ENCODE data around the gene TMEM132D.

- no peak for TF ChIP-seq E2F5 (CRISPR knock-in tag; IDR thresholded peaks at IDR 0.05)
- TF ChIP-seq, protein P1, sequence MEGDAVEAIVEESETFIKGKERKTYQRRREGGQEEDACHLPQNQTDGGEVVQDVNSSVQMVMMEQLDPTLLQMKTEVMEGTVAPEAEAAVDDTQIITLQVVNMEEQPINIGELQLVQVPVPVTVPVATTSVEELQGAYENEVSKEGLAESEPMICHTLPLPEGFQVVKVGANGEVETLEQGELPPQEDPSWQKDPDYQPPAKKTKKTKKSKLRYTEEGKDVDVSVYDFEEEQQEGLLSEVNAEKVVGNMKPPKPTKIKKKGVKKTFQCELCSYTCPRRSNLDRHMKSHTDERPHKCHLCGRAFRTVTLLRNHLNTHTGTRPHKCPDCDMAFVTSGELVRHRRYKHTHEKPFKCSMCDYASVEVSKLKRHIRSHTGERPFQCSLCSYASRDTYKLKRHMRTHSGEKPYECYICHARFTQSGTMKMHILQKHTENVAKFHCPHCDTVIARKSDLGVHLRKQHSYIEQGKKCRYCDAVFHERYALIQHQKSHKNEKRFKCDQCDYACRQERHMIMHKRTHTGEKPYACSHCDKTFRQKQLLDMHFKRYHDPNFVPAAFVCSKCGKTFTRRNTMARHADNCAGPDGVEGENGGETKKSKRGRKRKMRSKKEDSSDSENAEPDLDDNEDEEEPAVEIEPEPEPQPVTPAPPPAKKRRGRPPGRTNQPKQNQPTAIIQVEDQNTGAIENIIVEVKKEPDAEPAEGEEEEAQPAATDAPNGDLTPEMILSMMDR (IDR thresholded peaks at IDR 0.05) = no peak
- no peak for TF ChIP-seq ZNF263 (CRISPR knock-in tag; IDR thresholded peaks at IDR 0.05; ENCODE audit: low read depth)
- TF ChIP-seq ESRRA (CRISPR knock-in tag; IDR thresholded peaks at IDR 0.05; ENCODE audit: borderline replicate concordance) = no peak
- no peak for TF ChIP-seq SMAD3 (CRISPR knock-in tag; IDR thresholded peaks at IDR 0.05; ENCODE audit: borderline replicate concordance)
- TF ChIP-seq MXD4 (CRISPR knock-in tag; IDR thresholded peaks at IDR 0.05; ENCODE audit: borderline replicate concordance) = no peak
- no peak for TF ChIP-seq NFATC4 (CRISPR knock-in tag; IDR thresholded peaks at IDR 0.05)
- TF ChIP-seq, protein P2, sequence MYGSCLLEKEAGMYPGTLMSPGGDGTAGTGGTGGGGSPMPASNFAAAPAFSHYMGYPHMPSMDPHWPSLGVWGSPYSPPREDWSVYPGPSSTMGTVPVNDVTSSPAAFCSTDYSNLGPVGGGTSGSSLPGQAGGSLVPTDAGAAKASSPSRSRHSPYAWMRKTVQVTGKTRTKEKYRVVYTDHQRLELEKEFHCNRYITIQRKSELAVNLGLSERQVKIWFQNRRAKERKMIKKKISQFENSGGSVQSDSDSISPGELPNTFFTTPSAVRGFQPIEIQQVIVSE (CRISPR knock-in tag; IDR thresholded peaks at IDR 0.05; ENCODE audit: borderline replicate concordance) = no peak
- no peak for TF ChIP-seq SP1 (CRISPR knock-in tag; conservative IDR thresholded peaks at IDR 0.05)
- TF ChIP-seq, protein P3, sequence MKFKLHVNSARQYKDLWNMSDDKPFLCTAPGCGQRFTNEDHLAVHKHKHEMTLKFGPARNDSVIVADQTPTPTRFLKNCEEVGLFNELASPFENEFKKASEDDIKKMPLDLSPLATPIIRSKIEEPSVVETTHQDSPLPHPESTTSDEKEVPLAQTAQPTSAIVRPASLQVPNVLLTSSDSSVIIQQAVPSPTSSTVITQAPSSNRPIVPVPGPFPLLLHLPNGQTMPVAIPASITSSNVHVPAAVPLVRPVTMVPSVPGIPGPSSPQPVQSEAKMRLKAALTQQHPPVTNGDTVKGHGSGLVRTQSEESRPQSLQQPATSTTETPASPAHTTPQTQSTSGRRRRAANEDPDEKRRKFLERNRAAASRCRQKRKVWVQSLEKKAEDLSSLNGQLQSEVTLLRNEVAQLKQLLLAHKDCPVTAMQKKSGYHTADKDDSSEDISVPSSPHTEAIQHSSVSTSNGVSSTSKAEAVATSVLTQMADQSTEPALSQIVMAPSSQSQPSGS (CRISPR knock-in tag; IDR thresholded peaks at IDR 0.05; ENCODE audit: borderline replicate concordance, low read depth) = no peak
- no peak for TF ChIP-seq ZNF317 (CRISPR knock-in tag; IDR thresholded peaks at IDR 0.05; ENCODE audit: borderline replicate concordance, low read depth)
- TF ChIP-seq TEAD4 (CRISPR knock-in tag; IDR thresholded peaks at IDR 0.05) = no peak
- no peak for TF ChIP-seq ZNF219 (CRISPR knock-in tag; IDR thresholded peaks at IDR 0.05; ENCODE audit: borderline replicate concordance)
- TF ChIP-seq PRDM15 (CRISPR knock-in tag; IDR thresholded peaks at IDR 0.05) = no peak
Measured at GRCh38 chr12:129900306-129900705, 3.5 kb downstream of the TMEM132D start.

All from WTC11 (cell line).